K562 (cell line): ENCODE measurements around the gene DENND1A.

Experiments used
- CHD4 ChIP-seq: fragments of 200-600 bp; sonication (generic); IDR thresholded peaks from 3 replicates; pipeline ENCODE4 v1.6.1; 2012; ENCODE audit warnings: low read depth, mild to moderate bottlenecking, mixed read lengths, low read length, inconsistent platforms; ENCODE audit not compliant: insufficient read depth, insufficient replicate concordance, poor library complexity, severe bottlenecking
- CTCF ChIP-seq, 3 experiments: IDR thresholded peaks in 2 of 3; conservative IDR thresholded peaks in 1 of 3; 2 replicates each; pipeline ENCODE4 v1.5.1; 2011 to 2012; ENCODE audit warnings: low read length in 3 of 3, mild to moderate bottlenecking in 3 of 3, control low read depth in 2 of 3, improper control_type of control experiment in 1 of 3, inconsistent platforms in 1 of 3, low read depth in 1 of 3, mixed read lengths in 1 of 3, moderate library complexity in 1 of 3; ENCODE audit not compliant: insufficient read depth in 2 of 3
- JUN ChIP-seq, 2 experiments: sonication (generic) in 1 of 2; formaldehyde crosslinking in 1 of 2; IDR thresholded peaks; 2 replicates each; pipeline versions ENCODE4 v1.6.1 to v1.8.0; 2012 to 2022; ENCODE audit warnings: borderline replicate concordance in 2 of 2, mild to moderate bottlenecking in 2 of 2, improper control_type of control experiment in 1 of 2, low read depth in 1 of 2, low read length in 1 of 2, missing genetic modification reagents in 1 of 2
- JUND ChIP-seq, 2 experiments: IDR thresholded peaks; 2 replicates in 1 of 2; 3 replicates in 1 of 2; pipeline ENCODE4 v1.6.1; 2011; ENCODE audit warnings: borderline replicate concordance in 2 of 2, low read depth in 2 of 2, low read length in 2 of 2, improper control_type of control experiment in 1 of 2, missing biosample characterization in 1 of 2, missing genetic modification characterization in 1 of 2, missing genetic modification reagents in 1 of 2
- POLR2AphosphoS2 ChIP-seq: IDR thresholded peaks from 2 replicates; pipeline ENCODE4 v1.6.1; 2012; ENCODE audit warnings: low read length, improper control_type of control experiment
- YY1 ChIP-seq, 3 experiments: IDR thresholded peaks; 2 replicates each; pipeline ENCODE4 v1.6.1; 2011; ENCODE audit warnings: low read length in 2 of 3, mild to moderate bottlenecking in 2 of 3, moderate library complexity in 2 of 3, borderline replicate concordance in 1 of 3, control low read depth in 1 of 3, low read depth in 1 of 3; ENCODE audit not compliant: insufficient read depth in 3 of 3, insufficient replicate concordance in 2 of 3, control insufficient read depth in 1 of 3, insufficient read length in 1 of 3; ENCODE audit errors: extremely low read depth in 1 of 3

- TF ChIP-seq POLR2AphosphoS2: no peak
- TF ChIP-seq YY1 (IDR thresholded peaks at IDR 0.05; ENCODE audit: borderline replicate concordance in 1 of 3, control insufficient read depth in 1 of 3, extremely low read depth in 1 of 3, insufficient read depth in 3 of 3, insufficient read length in 1 of 3, insufficient replicate concordance in 2 of 3, low read depth in 1 of 3, low read length in 2 of 3): no peak
- no peak for TF ChIP-seq JUND (IDR thresholded peaks at IDR 0.05; ENCODE audit: borderline replicate concordance, low read depth, low read length)
- TF ChIP-seq JUND (tag; IDR thresholded peaks at IDR 0.05; ENCODE audit: borderline replicate concordance, low read depth, low read length): no peak
- TF ChIP-seq CTCF (IDR thresholded peaks at IDR 0.05 in 2 of 3, conservative IDR thresholded peaks at IDR 0.05 in 1 of 3; ENCODE audit: insufficient read depth in 2 of 3, low read depth in 1 of 3, low read length in 3 of 3): no peak
- no peak for TF ChIP-seq JUN (IDR thresholded peaks at IDR 0.05; ENCODE audit: borderline replicate concordance, low read depth, low read length)
- no peak for TF ChIP-seq JUN (CRISPR knock-in tag; IDR thresholded peaks at IDR 0.05; ENCODE audit: borderline replicate concordance)
- TF ChIP-seq CHD4: no peak
Measured at GRCh38 chr9:123483191-123483803, 446.6 kb downstream of the DENND1A start.
